ENCODE measurements around the gene KLHL17. TPM values are rescaled to one million over a fixed set of nuclear protein-coding genes. Genes with fewer than 3 reads are reported as not detected.
A peak's percentile ranks its signal among the peaks of the same experiment; 100 is the strongest.

KLHL17 gene
- total RNA-seq, 1 experiment from 2014 or later: 32.1 TPM

- H3K9ac ChIP-seq (ENCODE audit: low read length): peak overlapping the region; percentile 97
- no peak overlapping the region for H3K27ac ChIP-seq (ENCODE audit: low read length)
Measured at GRCh38 chr1:997993-998744, 37.8 kb downstream of the KLHL17 start.

GRCh38 chr1:998745-998994, 38.3 kb downstream of the KLHL17 start:
- Histone ChIP-seq H3K27ac (ENCODE audit: low read length) (peak overlapping the region; percentile 96; the same call in 1 of the 2 replicates), H3K79me2 (ENCODE audit: low read length) (peaks cover 48% of the 10 kb centered on the region), H3K4me3 (ENCODE audit: low read length) (peak overlapping the region; percentile 93), H4K20me1 (ENCODE audit: low read length) (peaks cover 22% of the 10 kb centered on the region), H3K4me2 (ENCODE audit: low read length) (peak overlapping the region; percentile 93), H3K9ac (ENCODE audit: low read length) (peak overlapping the region; percentile 97), H3F3A (ENCODE audit: low read length, unreplicated experiment) (no peaks in the 10 kb centered on the region), H3K27me3 (ENCODE audit: low read length) (no peaks in the 10 kb centered on the region), H3K9me2 (replicated peaks; ENCODE audit: low read length) (no peaks in the 10 kb centered on the region), H2AFZ (ENCODE audit: low read length) (no peak overlapping the region), H3K36me3 (ENCODE audit: low read depth, low read length) (no peaks in the 10 kb centered on the region), H3K4me1 (ENCODE audit: insufficient read depth, low read length) (peaks cover 4% of the 10 kb centered on the region; the same call in 1 of the 2 replicates), H3K9me3 (ENCODE audit: low read length) (no peaks in the 10 kb centered on the region)
- CTCF ChIA-PET: no interaction called here
- intact Hi-C loops (cut with micrococcal nuclease): no loop called here
- no TSS peak for BruUV-seq (replicated peaks)
- TF ChIP-seq EZH2 (IDR thresholded peaks at IDR 0.05; ENCODE audit: low read length, unreplicated experiment) (no peak), EZH2phosphoT487 (IDR thresholded peaks at IDR 0.05; ENCODE audit: borderline replicate concordance, low read length) (no peak), CTCF (conservative IDR thresholded peaks at IDR 0.05; ENCODE audit: low read depth, low read length) (no peak)
- no peak for DNase-seq
- POLR2A ChIA-PET (ENCODE audit: unreplicated experiment): no interaction called here
- ATAC-seq: no peak

More at GRCh38 chr1:997993-998744, 37.8 kb downstream of the KLHL17 start:
- Histone ChIP-seq H3K4me3 (ENCODE audit: low read length) (peak overlapping the region; percentile 93), H3F3A (ENCODE audit: low read length, unreplicated experiment) (no peaks in the 10 kb centered on the region), H3K9me2 (replicated peaks; ENCODE audit: low read length) (no peaks in the 10 kb centered on the region), H3K79me2 (ENCODE audit: low read length) (peaks cover 45% of the 10 kb centered on the region), H3K9me3 (ENCODE audit: low read length) (no peaks in the 10 kb centered on the region), H3K36me3 (ENCODE audit: low read depth, low read length) (no peaks in the 10 kb centered on the region), H4K20me1 (ENCODE audit: low read length) (peaks cover 22% of the 10 kb centered on the region), H3K4me2 (ENCODE audit: low read length) (peak overlapping the region; percentile 93), H2AFZ (ENCODE audit: low read length) (no peak overlapping the region), H3K27me3 (ENCODE audit: low read length) (no peaks in the 10 kb centered on the region), H3K4me1 (ENCODE audit: insufficient read depth, low read length) (peaks cover 4% of the 10 kb centered on the region; the same call in 1 of the 2 replicates)
- CTCF ChIA-PET: no interaction called here
- BruUV-seq (replicated peaks): no TSS peak
- no peak for TF ChIP-seq EZH2 (IDR thresholded peaks at IDR 0.05; ENCODE audit: low read length, unreplicated experiment)
- TF ChIP-seq CTCF (conservative IDR thresholded peaks at IDR 0.05; ENCODE audit: low read depth, low read length): no peak
- TF ChIP-seq EZH2phosphoT487 (IDR thresholded peaks at IDR 0.05; ENCODE audit: borderline replicate concordance, low read length): no peak
- intact Hi-C loops (cut with micrococcal nuclease): no loop called here
- POLR2A ChIA-PET (ENCODE audit: unreplicated experiment): no interaction called here
- no peak for ATAC-seq
- DNase-seq: no peak

Measured in PC-3 (cell line).